NB4 (cell line): ENCODE data around the gene TMEM97.

Experiments used
- MAX ChIP-seq: IDR thresholded peaks from 2 replicates; pipeline ENCODE4 v1.6.1; 2011; ENCODE audit warnings: low read depth, low read length
- POLR2A ChIP-seq: IDR thresholded peaks from 2 replicates; pipeline ENCODE4 v1.6.1; 2011; ENCODE audit warnings: mild to moderate bottlenecking; ENCODE audit not compliant: insufficient read length; ENCODE audit errors: extremely low read depth
- TF ChIP-seq, protein P1 (sequence below): IDR thresholded peaks from one replicate; pipeline ENCODE4 v1.5.1; 2012; ENCODE audit warnings: low read depth, low read length

DNA sequence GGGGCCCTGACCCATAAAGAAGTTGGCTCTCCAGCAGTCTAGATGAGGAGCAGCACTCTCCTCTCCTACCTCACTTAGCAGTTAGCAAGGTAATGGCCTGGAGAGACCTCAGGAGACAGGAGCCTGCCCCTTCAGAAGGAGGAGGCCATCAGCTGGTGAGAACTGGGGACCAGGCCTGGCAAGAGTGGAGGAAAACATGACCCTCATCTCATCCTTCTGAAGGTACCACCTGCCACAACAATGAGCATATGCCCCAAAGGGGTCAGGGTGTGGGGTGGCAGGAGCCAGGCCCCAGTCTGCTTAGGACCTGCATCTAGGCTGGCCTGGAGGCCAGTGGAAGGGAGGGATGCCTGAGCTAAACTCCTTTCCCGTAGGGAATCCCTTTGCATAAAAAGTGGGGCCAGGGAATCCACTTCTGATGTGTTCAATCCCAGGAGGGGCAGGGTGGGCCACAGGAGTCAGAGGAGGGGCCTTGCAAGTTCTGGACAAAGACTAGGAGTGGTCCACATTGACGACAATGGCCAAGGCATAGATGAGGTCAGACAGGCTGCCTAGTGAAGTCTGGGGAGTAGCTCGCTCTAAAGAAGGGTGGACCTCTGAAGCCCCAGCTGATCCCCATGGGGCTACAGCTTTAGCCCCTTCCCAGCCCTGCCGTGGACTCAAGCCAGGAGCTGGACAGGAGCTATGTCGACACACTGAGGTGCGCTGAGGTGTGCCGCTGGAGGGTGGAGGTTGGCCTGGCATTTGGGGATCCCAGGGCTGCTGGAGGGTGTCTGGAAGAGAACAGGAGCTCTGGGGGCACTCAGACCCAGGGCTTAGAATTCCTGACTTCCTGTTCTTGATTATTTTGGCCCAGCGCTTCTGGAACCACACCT is 45.0 kb downstream of the TMEM97 start:
- TF ChIP-seq, protein P1, sequence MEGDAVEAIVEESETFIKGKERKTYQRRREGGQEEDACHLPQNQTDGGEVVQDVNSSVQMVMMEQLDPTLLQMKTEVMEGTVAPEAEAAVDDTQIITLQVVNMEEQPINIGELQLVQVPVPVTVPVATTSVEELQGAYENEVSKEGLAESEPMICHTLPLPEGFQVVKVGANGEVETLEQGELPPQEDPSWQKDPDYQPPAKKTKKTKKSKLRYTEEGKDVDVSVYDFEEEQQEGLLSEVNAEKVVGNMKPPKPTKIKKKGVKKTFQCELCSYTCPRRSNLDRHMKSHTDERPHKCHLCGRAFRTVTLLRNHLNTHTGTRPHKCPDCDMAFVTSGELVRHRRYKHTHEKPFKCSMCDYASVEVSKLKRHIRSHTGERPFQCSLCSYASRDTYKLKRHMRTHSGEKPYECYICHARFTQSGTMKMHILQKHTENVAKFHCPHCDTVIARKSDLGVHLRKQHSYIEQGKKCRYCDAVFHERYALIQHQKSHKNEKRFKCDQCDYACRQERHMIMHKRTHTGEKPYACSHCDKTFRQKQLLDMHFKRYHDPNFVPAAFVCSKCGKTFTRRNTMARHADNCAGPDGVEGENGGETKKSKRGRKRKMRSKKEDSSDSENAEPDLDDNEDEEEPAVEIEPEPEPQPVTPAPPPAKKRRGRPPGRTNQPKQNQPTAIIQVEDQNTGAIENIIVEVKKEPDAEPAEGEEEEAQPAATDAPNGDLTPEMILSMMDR, result no peak
- no peak for TF ChIP-seq POLR2A
- TF ChIP-seq MAX, result no peak
